HG02981 (cell line): Measurements from ENCODE around the gene AMZ1.

ENCODE experiments used
- ATAC-seq: cut with Tn5 transposase; IDR thresholded peaks from one replicate; pipeline ENCODE4 v1.9.1; 2021; ENCODE audit warnings: mild to moderate bottlenecking, moderate library complexity; ENCODE audit not compliant: unreplicated experiment

Gene AMZ1

DNA sequence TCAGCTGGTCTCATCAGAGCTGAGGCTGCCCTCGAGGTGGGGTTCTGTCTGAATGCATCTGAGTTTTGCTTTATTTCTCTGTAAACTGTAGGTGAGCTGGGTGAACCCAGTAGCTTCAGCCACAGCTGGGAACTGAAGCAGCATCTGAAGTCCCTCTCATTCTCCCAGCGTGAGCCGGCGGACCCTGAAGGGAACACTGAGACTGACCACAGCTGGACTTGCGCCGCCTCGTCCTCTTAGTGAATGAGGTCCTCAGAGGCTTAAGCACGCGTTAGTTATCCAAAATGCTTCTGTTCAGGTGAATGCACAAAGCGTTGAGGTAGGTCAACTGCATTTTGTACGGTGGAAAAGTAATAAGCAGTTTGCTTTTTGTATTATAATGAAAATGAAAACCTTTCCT is 76.6 kb downstream of the AMZ1 start:
- ATAC-seq = no peak
